ENCODE measurements around the gene ADORA1. TPM values are rescaled to one million over a fixed set of nuclear protein-coding genes. Genes with fewer than 3 reads are reported as not detected.

The ADORA1 gene
- total RNA-seq, 2 experiments from 2014 or later = not detected

- Histone ChIP-seq H3K36me3 (ENCODE audit: insufficient read depth, low read length) (no peaks in the 10 kb centered on the region), H4K20me1 (ENCODE audit: insufficient read depth, low read length) (no peaks in the 10 kb centered on the region), H3K4me3 (ENCODE audit: low read depth, low read length, poor library complexity, severe bottlenecking) (no peak overlapping the region), H3K4me2 (ENCODE audit: low read length) (no peak overlapping the region), H3K4me1 (ENCODE audit: insufficient read depth, low read length, poor library complexity, severe bottlenecking) (no peaks in the 10 kb centered on the region), H3K9me2 (ENCODE audit: insufficient read depth, low read length) (no peaks in the 10 kb centered on the region), H2AFZ (ENCODE audit: low read length) (no peak overlapping the region), H3K27ac (ENCODE audit: low read depth, low read length, poor library complexity, severe bottlenecking) (no peak overlapping the region), H3K79me2 (ENCODE audit: insufficient read depth, low read depth, low read length) (no peaks in the 10 kb centered on the region), H3K9me3 (ENCODE audit: low read length) (no peaks in the 10 kb centered on the region)
- CTCF ChIA-PET (ENCODE audit: unreplicated experiment) = no interaction called here
- DNase-seq (ENCODE audit: low spot score) = no peak
- TF ChIP-seq EZH2phosphoT487 (IDR thresholded peaks at IDR 0.05; ENCODE audit: borderline replicate concordance, low read depth, low read length) (no peak), CTCF (conservative IDR thresholded peaks at IDR 0.05; ENCODE audit: low read length) (no peak)
- intact Hi-C loops (cut with micrococcal nuclease; ENCODE audit: unreplicated experiment) = no loop called here
- no TSS peak for BruUV-seq (replicated peaks)
- POLR2A ChIA-PET = no interaction called here
Measured at GRCh38 chr1:203150511-203151297, 23.2 kb downstream of the ADORA1 start.

GRCh38 chr1:203151362-203152157 lies 24.0 kb downstream of the ADORA1 start:
- POLR2A ChIA-PET = interaction anchor here (0.6 kb wide), 1 partner anchor 1103 kb away, joined by 3 read pairs; no protein-coding TSS in a partner anchor
- Histone ChIP-seq H3K27ac (ENCODE audit: low read depth, low read length, poor library complexity, severe bottlenecking) (no peak overlapping the region), H4K20me1 (ENCODE audit: insufficient read depth, low read length) (no peaks in the 10 kb centered on the region), H2AFZ (ENCODE audit: low read length) (no peak overlapping the region), H3K9me3 (ENCODE audit: low read length) (no peaks in the 10 kb centered on the region), H3K4me2 (ENCODE audit: low read length) (no peak overlapping the region), H3K4me1 (ENCODE audit: insufficient read depth, low read length, poor library complexity, severe bottlenecking) (no peaks in the 10 kb centered on the region), H3K4me3 (ENCODE audit: low read depth, low read length, poor library complexity, severe bottlenecking) (no peak overlapping the region), H3K36me3 (ENCODE audit: insufficient read depth, low read length) (no peaks in the 10 kb centered on the region), H3K79me2 (ENCODE audit: insufficient read depth, low read depth, low read length) (no peaks in the 10 kb centered on the region), H3K9me2 (ENCODE audit: insufficient read depth, low read length) (no peaks in the 10 kb centered on the region)
- no peak for DNase-seq (ENCODE audit: low spot score)
- intact Hi-C loops (cut with micrococcal nuclease; ENCODE audit: unreplicated experiment) = no loop called here
- CTCF ChIA-PET (ENCODE audit: unreplicated experiment) = no interaction called here
- no peak for TF ChIP-seq CTCF (conservative IDR thresholded peaks at IDR 0.05; ENCODE audit: low read length)
- no peak for TF ChIP-seq EZH2phosphoT487 (IDR thresholded peaks at IDR 0.05; ENCODE audit: borderline replicate concordance, low read depth, low read length)
- no TSS peak for BruUV-seq (replicated peaks)
